Naive thymus-derived CD8-positive, alpha-beta T cell (primary cell): ENCODE results near the gene RABGAP1. TPM values are rescaled to one million over a fixed set of nuclear protein-coding genes. Genes with fewer than 3 reads are reported as not detected.

Experiments used
- ATAC-seq, 2 donors: fragments of 150-1000 bp; cut with Tn5 transposase in 1 of 2; sonication (Bioruptor Pico), chemical (Tn5 transposase) in 1 of 2; 1 replicate in 1 of 2; 2 replicates in 1 of 2; pipeline ENCODE4 v1.10.0; 2021; ENCODE audit warnings: mild to moderate bottlenecking in 2 of 2, moderate library complexity in 2 of 2
- POLR2A ChIA-PET: fragments of 350-600 bp; sonication (Branson Sonifier 250); formaldehyde crosslinking; loops from one replicate; lab custom pipeline; 2021; ENCODE audit warnings: antibody characterized with exemption; lab: Charles Lee
- DNase-seq, 10 donors: peaks; one replicate each; pipeline versions ENCODE4 v3.0.0 to v3.0.0-alpha.2; 2020 to 2022
- H3K27ac Mint-ChIP-seq, 10 donors: one replicate each; pipeline ENCODE4 v1.8.0; 2020 to 2022; ENCODE audit warnings: mild to moderate bottlenecking in 10 of 10, mixed read lengths in 10 of 10, moderate library complexity in 4 of 10, inconsistent platforms in 1 of 10
- H3K27me3 Mint-ChIP-seq, 5 donors: one replicate each; pipeline ENCODE4 v1.8.0; 2021 to 2022; ENCODE audit warnings: mixed read lengths in 5 of 5
- H3K36me3 Mint-ChIP-seq, 3 donors: one replicate each; pipeline ENCODE4 v1.8.0; 2020 to 2022; ENCODE audit warnings: mixed read lengths in 3 of 3, mild to moderate bottlenecking in 2 of 3, inconsistent platforms in 1 of 3
- H3K4me1 Mint-ChIP-seq, 4 donors: one replicate each; pipeline ENCODE4 v1.8.0; 2021 to 2022; ENCODE audit warnings: mixed read lengths in 4 of 4
- H3K4me3 Mint-ChIP-seq, 10 donors: one replicate each; pipeline ENCODE4 v1.8.0; 2020 to 2022; ENCODE audit warnings: mild to moderate bottlenecking in 10 of 10, mixed read lengths in 10 of 10, moderate library complexity in 6 of 10, inconsistent platforms in 1 of 10
- H3K9me3 Mint-ChIP-seq, 9 donors: one replicate each; pipeline ENCODE4 v1.8.0; 2020 to 2022; ENCODE audit warnings: mixed read lengths in 9 of 9, mild to moderate bottlenecking in 3 of 9, inconsistent platforms in 1 of 9, moderate library complexity in 1 of 9
- polyA plus RNA-seq, 3 donors: library from polyadenylated mRNA; unstranded; fragments of 300-500 nt; fragmentation: Illumina TruSeq; gene quantifications; one replicate each; pipeline ENCODE4 v1.2.3, GENCODE V29; 2021
- total RNA-seq, 8 experiments: library from RNA in 2 of 8; stranded (reverse) in 2 of 8; gene quantifications; one replicate each; pipeline ENCODE4 v1.2.3 and lab custom pipeline; 2021 to 2026

Gene RABGAP1
- total and polyA plus RNA-seq, 5 experiments from 2014 or later, result 21.9 to 43.5 (median 26.6) TPM

DNA sequence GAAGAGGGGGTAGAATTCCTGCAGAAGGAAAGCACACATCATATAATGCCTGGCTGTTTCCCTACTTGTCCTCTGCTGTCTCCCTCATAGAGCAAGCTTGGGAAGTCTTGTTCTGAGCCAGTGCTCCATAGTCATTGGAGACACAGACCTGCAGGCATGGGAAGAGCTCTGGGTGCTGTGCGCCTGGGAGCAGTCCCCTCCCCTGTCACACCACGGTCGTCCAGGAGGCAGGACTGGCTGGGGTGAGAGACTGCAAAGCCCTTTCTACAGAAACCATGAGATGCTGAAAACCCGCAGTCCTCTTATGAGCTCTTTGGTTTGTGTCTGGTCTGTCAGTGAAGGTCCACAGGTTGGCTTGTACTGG is 157.3 kb downstream of the RABGAP1 start:
- Mint-ChIP-seq H3K36me3 (peaks cover 0 to 89% (median 10%) of the 10 kb centered on the region in 3 donors), H3K4me3 (no peak overlapping the region), H3K27ac (peak overlapping the region in 3 of 10 donors; percentile 24 to 78 (median 69)), H3K27me3 (no peaks in the 10 kb centered on the region), H3K4me1 (peaks cover 0 to 19% (median 0%) of the 10 kb centered on the region in 4 donors), H3K9me3 (no peaks in the 10 kb centered on the region)
- no peak for DNase-seq
- ATAC-seq, result no peak
- POLR2A ChIA-PET, result no interaction called here

- Mint-ChIP-seq H3K4me3 (no peak overlapping the region), H3K9me3 (no peaks in the 10 kb centered on the region), H3K27ac (peak overlapping the region in 2 of 10 donors; percentile 11 to 61), H3K36me3 (peaks cover 0 to 89% (median 10%) of the 10 kb centered on the region in 3 donors), H3K27me3 (no peaks in the 10 kb centered on the region), H3K4me1 (peaks cover 0 to 16% (median 0%) of the 10 kb centered on the region in 4 donors)
- POLR2A ChIA-PET, result no interaction called here
- DNase-seq, result no peak
- ATAC-seq, result no peak
Measured at GRCh38 chr9:123099042-123099441, 158.2 kb downstream of the RABGAP1 start.

GRCh38 chr9:123099548-123099947 is 158.7 kb downstream of the RABGAP1 start:
- peaks cover 0 to 13% (median 0%) of the 10 kb centered on the region in 4 donors for H3K4me1 Mint-ChIP-seq
- H3K27me3 Mint-ChIP-seq, result no peaks in the 10 kb centered on the region
- POLR2A ChIA-PET, result no interaction called here
- no peak overlapping the region for H3K4me3 Mint-ChIP-seq
- ATAC-seq (no peak), DNase-seq (no peak)
- peak overlapping the region in 2 of 10 donors; percentile 14 to 61 for H3K27ac Mint-ChIP-seq
- H3K9me3 Mint-ChIP-seq, result no peaks in the 10 kb centered on the region
- H3K36me3 Mint-ChIP-seq, result peaks cover 0 to 88% (median 10%) of the 10 kb centered on the region in 3 donors

DNA sequence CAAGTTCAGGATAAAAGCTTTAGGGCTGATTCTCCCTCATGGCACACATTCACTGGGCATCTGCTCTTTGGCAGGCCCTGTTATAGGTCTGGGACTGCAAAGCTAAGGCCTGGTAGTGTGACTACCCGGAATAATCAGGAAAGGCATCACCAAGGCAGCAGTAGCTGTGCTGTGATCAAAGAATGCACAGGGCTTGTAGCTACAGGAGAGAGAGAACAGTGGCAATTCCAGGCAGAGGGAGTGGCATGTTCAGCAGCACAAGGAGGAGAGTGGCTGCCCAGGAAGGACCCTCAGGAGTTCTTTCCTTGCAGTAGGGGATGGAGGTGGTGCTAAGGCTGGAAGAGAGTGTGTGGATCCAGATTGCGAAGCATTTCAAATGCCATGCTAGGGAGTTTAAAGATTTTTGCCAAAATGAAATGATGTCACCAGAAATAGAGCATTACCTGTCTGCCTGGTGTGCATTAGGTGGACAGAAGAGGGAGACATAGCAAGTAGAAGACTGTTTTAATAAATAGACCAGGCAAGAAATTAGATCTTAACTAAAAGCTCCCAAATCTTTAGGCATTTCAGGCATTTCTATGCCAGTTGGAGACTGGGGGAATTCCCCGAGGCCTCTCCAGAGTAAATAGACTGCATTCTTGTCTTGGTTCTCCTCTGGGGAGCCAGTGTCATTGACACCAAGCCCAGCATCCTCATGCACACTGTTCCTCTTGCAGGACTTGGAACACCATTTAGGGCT is 161.7 kb downstream of the RABGAP1 start:
- Mint-ChIP-seq H3K9me3 (no peaks in the 10 kb centered on the region), H3K27me3 (no peaks in the 10 kb centered on the region), H3K36me3 (peaks cover 0 to 84% (median 8%) of the 10 kb centered on the region in 3 donors), H3K4me3 (no peak overlapping the region), H3K27ac (peak overlapping the region in 5 of 10 donors; percentile 15 to 69 (median 45)), H3K4me1 (peaks cover 0 to 5% (median 0%) of the 10 kb centered on the region in 4 donors)
- POLR2A ChIA-PET, result no interaction called here
- ATAC-seq (no peak), DNase-seq (no peak)

GRCh38 chr9:123104807-123105206 is 164.0 kb downstream of the RABGAP1 start:
- DNase-seq (no peak), ATAC-seq (no peak)
- peaks cover 0 to 76% (median 2%) of the 10 kb centered on the region in 3 donors for H3K36me3 Mint-ChIP-seq
- H3K4me1 Mint-ChIP-seq, result peaks cover 0 to 5% (median 0%) of the 10 kb centered on the region in 4 donors
- H3K4me3 Mint-ChIP-seq, result no peak overlapping the region
- H3K9me3 Mint-ChIP-seq, result no peaks in the 10 kb centered on the region
- H3K27me3 Mint-ChIP-seq, result no peaks in the 10 kb centered on the region
- H3K27ac Mint-ChIP-seq, result peak overlapping the region in 4 of 10 donors; percentile 23 to 72 (median 66)
- POLR2A ChIA-PET, result no interaction called here

GRCh38 chr9:123105490-123105889 is 164.7 kb downstream of the RABGAP1 start:
- Mint-ChIP-seq H3K36me3 (peaks cover 0 to 73% (median 2%) of the 10 kb centered on the region in 3 donors), H3K4me1 (peaks cover 0 to 5% (median 0%) of the 10 kb centered on the region in 4 donors)

DNA sequence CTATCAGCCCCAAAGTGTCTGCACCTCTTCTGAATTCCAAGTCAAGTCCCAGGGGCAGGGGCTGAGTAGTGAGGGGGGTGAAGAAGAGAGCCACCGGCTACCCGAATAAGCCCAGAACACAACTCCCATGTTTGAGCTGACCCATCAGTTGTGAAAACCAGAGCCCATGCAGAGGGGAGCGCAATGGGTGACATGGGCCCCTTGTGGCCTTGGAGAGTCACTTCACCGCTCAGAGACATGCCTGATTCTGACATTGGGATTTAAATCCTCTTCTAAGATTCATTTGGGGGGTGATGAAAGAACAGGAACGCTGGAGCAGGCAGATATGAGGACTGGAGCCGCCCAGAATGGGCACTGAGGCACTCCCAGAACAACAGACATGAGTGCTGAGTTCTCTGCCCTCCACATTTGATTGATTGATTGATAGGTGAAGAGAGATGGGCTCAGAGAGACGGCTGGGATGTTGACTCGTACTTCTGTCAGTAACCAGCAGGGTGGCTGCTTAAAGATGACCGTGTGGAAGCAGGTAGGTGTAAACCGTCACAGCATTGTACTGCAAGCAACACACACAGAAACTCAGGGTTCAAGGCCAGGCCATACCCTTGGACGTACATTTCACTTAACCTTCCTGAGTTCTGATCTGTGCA is 166.9 kb downstream of the RABGAP1 start:
- ATAC-seq, result no peak
- Mint-ChIP-seq H3K27me3 (no peaks in the 10 kb centered on the region), H3K27ac (peak overlapping the region in 3 of 10 donors; percentile 9 to 66 (median 43)), H3K4me3 (no peak overlapping the region), H3K36me3 (peaks cover 0 to 52% (median 0%) of the 10 kb centered on the region in 3 donors), H3K9me3 (no peaks in the 10 kb centered on the region), H3K4me1 (peaks cover 17 to 20% (median 18%) of the 10 kb centered on the region in 4 donors)
- no peak for DNase-seq
- POLR2A ChIA-PET, result no interaction called here

More at GRCh38 chr9:123105490-123105889, 164.7 kb downstream of the RABGAP1 start:
- Mint-ChIP-seq H3K4me3 (no peak overlapping the region), H3K9me3 (no peaks in the 10 kb centered on the region), H3K27me3 (no peaks in the 10 kb centered on the region), H3K27ac (peak overlapping the region in 8 of 10 donors; percentile 17 to 73 (median 40))
- POLR2A ChIA-PET, result no interaction called here
- DNase-seq, result no peak
- no peak for ATAC-seq

DNA sequence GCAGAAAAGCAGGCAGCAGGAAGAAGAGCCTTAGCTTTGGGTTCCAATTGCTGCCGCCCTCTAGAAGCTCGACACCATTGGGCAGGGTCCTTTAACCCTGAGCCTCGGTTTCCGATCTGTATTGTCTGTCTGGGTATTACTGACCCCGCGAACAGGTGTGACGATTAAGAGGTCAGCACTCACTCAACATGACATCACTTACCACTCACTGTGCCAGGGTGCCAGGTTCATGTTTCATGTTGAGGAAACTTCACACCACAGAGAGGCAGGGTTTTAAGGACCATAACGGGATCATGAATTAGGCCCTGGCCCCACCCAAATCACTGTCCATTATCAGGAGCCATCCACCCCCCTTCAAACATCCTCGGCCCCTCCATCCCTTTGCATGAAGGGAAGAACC is 168.2 kb downstream of the RABGAP1 start:
- Mint-ChIP-seq H3K27ac (peak overlapping the region in 6 of 10 donors; percentile 9 to 66 (median 28)), H3K4me3 (no peak overlapping the region), H3K27me3 (no peaks in the 10 kb centered on the region), H3K36me3 (peaks cover 0 to 40% (median 0%) of the 10 kb centered on the region in 3 donors), H3K4me1 (peaks cover 17 to 21% (median 20%) of the 10 kb centered on the region in 4 donors), H3K9me3 (no peaks in the 10 kb centered on the region)
- DNase-seq (no peak), ATAC-seq (no peak)
- POLR2A ChIA-PET, result no interaction called here

GRCh38 chr9:123109540-123110279 is 168.9 kb downstream of the RABGAP1 start:
- H3K27ac Mint-ChIP-seq, result peak overlapping the region in 5 of 10 donors; percentile 15 to 91 (median 63)

DNA sequence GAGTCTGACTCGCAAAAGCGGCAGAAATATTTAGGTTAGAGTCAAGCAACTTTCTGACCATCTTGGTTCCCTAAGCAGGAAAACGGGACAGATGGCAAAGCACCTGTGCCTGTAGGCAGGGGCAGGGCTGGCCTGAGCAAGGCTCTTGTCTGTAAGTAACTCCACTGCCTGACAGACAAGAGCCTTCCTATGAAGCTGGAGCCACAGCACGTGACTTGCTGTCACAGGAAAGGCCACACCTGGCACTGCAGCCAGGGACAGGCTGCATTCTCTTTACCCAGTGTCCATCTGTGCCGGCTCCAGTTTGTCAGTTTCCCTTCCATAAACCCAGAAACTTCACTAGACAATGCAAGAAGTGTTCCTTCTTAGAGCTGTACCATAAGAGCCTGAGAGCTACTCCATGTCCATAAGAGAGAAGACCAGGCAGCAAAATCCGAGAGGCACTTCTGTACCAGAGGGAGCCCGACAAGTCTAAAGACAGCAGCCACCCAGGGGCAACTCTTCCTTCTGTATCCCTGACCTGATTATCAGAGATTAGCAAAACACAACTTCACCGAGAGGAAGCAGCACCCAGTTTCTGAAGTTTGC is 170.7 kb downstream of the RABGAP1 start:
- Mint-ChIP-seq H3K9me3 (no peaks in the 10 kb centered on the region), H3K36me3 (peaks cover 0 to 37% (median 0%) of the 10 kb centered on the region in 3 donors), H3K27me3 (no peaks in the 10 kb centered on the region), H3K4me3 (peak overlapping the region in 2 of 10 donors; percentile 20 to 33), H3K27ac (peak overlapping the region; percentile 43 to 91 (median 86)), H3K4me1 (peaks cover 17 to 25% (median 21%) of the 10 kb centered on the region in 4 donors)
- POLR2A ChIA-PET, result interaction anchor here (0.6 kb wide), 1 partner anchor 14 kb away, joined by 4 read pairs; no protein-coding TSS in a partner anchor
- DNase-seq (peak in 1 of 10 donors; percentile 4), ATAC-seq (peak in 1 of 2 donors; percentile 17)

More at GRCh38 chr9:123109540-123110279, 168.9 kb downstream of the RABGAP1 start:
- ATAC-seq, result no peak
- Mint-ChIP-seq H3K9me3 (no peaks in the 10 kb centered on the region), H3K36me3 (peaks cover 0 to 35% (median 0%) of the 10 kb centered on the region in 3 donors), H3K4me3 (no peak overlapping the region), H3K4me1 (peaks cover 17 to 21% (median 20%) of the 10 kb centered on the region in 4 donors), H3K27me3 (no peaks in the 10 kb centered on the region)
- POLR2A ChIA-PET, result no interaction called here
- DNase-seq, result no peak

GRCh38 chr9:123112015-123112975 is 171.5 kb downstream of the RABGAP1 start:
- POLR2A ChIA-PET, result no interaction called here
- no peaks in the 10 kb centered on the region for H3K27me3 Mint-ChIP-seq
- peaks cover 0 to 32% (median 0%) of the 10 kb centered on the region in 3 donors for H3K36me3 Mint-ChIP-seq
- no peaks in the 10 kb centered on the region for H3K9me3 Mint-ChIP-seq
- DNase-seq (peak in 2 of 10 donors; percentile 21), ATAC-seq (peak; percentile 63 to 75)
- H3K4me1 Mint-ChIP-seq, result peaks cover 17 to 22% (median 21%) of the 10 kb centered on the region in 4 donors
- peak overlapping the region; percentile 21 to 91 (median 86) for H3K27ac Mint-ChIP-seq
- peak overlapping the region in 4 of 10 donors; percentile 20 to 33 (median 32) for H3K4me3 Mint-ChIP-seq
